Right lobe of liver (tissue), 4 donors: Measurements from ENCODE around the gene PPP1R15B.

ENCODE experiments used
- POLR2A ChIP-seq: fragments of 450-650 bp; IDR thresholded peaks from one replicate; pipeline ENCODE4 v1.6.1; 2017; ENCODE audit warnings: antibody characterized with exemption, mild to moderate bottlenecking
- TF ChIP-seq, protein P1 (sequence below), 4 donors: fragments of 200-600 bp in 3 of 4; fragments of 450-650 bp in 1 of 4; IDR thresholded peaks; one replicate each; pipeline versions ENCODE4 v1.5.1 to v1.8.0; 2016 to 2022; ENCODE audit warnings: antibody characterized with exemption in 4 of 4, mild to moderate bottlenecking in 2 of 4
- donor health status: DM: no; HTN: no; CAD: no.
- donor health status: DM: no; HTN: no; CAD: no.
- donor health status: DM: no; HTN: yes; CAD: no.

DNA sequence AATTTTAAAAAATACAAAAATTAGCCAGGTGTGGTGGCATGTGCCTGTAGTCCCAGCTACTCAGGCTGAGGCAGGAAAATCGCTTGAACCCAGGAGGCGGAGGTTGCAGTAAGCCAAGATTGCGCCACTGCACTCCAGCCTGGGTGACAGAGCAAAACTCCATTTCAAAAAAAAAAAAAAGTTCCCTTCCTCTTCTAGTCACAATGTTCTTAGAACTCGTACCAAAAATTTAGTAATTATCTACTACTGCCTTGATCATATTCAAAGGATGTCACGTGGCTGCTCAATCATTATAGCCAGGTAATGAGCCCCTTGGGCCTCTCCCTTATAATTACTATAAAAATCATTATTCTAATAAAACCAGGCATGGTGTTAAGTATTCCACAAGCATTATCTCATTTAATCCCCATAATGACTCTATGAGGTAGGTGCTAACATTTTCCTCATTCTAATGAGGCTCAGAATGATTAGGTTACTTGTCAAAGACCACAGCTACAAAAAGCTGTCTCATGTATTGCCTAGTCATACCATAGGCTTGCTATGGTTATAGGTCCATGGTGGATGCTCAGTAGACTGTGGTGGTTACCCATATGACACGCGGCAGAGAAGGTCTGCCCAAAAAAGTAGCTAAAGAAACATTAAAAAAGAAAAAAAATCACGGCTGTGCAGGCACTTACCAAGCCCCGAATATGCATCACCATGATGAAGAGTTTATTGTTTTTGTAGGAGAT is 15.5 kb upstream of the PPP1R15B start:
- TF ChIP-seq, protein P1, sequence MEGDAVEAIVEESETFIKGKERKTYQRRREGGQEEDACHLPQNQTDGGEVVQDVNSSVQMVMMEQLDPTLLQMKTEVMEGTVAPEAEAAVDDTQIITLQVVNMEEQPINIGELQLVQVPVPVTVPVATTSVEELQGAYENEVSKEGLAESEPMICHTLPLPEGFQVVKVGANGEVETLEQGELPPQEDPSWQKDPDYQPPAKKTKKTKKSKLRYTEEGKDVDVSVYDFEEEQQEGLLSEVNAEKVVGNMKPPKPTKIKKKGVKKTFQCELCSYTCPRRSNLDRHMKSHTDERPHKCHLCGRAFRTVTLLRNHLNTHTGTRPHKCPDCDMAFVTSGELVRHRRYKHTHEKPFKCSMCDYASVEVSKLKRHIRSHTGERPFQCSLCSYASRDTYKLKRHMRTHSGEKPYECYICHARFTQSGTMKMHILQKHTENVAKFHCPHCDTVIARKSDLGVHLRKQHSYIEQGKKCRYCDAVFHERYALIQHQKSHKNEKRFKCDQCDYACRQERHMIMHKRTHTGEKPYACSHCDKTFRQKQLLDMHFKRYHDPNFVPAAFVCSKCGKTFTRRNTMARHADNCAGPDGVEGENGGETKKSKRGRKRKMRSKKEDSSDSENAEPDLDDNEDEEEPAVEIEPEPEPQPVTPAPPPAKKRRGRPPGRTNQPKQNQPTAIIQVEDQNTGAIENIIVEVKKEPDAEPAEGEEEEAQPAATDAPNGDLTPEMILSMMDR (IDR thresholded peaks at IDR 0.05), result no peak
- TF ChIP-seq POLR2A, result no peak
